Measurements from ENCODE around the gene ARHGEF26.

ARHGEF26 gene

DNA sequence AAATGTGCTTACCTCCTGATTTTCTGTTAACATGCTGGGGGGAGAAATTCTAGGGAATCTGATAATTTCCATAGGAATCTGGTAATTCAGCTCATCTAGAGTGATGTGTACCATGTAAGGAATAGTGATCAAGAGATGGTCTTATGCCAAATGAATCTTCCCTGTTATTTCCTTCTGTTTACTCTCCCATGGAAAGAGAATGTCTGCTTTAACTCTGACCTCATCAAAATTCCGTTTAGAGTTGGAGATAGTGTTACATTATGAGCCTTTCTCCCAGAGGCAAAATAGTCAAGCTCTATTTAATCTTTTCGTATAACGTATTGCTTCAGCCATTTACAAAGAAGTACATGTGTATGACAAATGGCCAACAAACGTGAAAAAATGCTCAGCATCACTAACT is 76.6 kb downstream of the ARHGEF26 start:
- no peak for DNase-seq (ENCODE audit: low read depth)

DNA sequence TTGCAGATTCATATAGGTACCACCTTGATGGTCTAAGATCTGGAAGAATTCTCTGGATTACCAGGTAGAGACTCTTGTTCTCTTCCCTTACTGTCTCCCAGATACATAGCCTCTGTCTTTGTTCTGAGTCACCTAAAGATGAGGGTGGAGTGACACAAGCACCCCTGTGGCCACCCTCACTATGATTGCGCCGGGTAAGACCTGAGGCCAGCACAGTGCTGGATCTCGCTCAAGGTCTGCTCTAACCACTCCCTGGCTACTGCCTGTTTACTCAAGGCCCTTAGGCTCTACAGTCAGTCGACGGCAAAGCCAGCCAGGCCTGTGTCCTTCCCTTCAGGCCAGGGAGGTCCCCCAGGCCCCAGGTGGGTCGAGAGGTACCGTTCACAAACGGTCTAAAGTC is 88.3 kb downstream of the ARHGEF26 start:
- DNase-seq (ENCODE audit: low read depth), result no peak

DNA sequence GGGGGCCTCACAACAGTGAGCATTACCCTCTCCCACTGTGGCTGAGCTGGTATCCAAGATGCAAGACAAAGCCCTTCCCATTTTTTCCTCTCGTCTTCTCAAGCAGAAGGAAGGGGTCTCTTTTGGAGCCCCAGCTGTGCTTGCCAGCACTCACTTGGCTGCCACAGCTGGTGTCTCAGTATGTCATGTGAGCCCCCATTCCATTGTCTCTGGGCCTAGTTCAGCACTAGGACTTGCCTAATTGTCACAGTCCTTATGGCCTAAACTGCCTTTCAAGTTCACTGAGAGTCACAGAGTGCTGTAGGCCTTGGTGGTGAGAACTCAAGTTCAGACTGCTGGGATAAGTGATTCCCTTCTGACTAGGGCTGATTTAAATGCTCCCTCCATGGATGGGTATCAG is 89.8 kb downstream of the ARHGEF26 start:
- no peak for DNase-seq (ENCODE audit: low read depth)

DNA sequence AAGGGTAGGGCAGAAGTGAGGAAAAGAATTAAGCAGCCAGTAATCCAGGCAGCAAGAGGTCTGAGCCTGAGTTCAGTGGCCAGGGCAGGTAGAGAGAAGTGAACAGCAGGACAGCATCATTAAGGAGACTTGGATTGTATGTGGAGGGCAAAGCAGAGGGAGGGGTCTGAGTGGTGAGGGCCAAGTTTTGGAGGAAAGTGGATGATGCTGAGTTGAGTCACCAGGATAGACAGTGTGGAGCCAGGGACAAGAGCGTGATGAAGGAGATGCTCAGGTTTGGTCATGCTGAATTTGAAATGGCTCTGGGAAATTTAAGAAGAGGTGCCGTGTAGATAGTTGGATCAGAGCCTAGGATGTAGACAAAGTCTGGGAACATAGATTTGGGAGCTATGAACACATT is 93.1 kb downstream of the ARHGEF26 start:
- DNase-seq (ENCODE audit: low read depth), result no peak

DNA sequence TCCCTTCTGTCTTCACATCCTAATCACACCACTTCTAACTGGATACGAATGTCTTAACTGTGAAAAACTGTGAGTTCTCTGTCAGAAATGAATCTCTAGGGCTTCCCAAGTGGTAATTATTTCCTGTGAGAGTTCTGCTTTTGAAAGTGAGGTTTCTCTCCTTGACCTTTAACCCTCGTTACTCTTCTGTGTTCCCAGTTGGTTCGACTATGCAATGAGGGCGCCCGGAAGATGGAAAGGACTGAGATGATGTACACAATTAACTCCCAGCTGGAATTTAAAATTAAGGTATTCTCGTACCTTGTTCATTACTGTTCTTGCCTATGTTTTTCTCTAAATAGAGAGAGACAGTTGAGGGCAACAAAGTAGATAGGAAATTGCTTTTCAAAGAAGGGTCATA is 96.5 kb downstream of the ARHGEF26 start:
- no peak for DNase-seq (ENCODE audit: low read depth)

DNA sequence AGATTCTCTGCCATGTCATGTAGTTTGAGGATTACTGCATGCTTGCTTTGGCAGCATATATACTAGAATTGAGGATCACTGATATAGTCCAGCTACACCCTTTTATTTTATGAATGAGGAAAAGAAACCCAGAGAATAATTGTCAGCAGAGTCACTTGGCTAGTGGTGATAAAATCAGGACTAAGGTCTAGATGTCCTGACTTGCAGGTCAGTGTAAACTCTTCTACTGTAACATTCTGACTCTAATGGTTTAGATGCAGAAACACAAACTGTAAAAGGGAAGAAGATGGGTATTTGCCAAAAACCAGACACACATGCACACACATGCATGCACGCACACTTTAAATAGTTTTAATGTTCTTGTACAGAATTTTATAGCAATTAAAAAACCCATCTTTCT is 97.5 kb downstream of the ARHGEF26 start:
- no peak for DNase-seq (ENCODE audit: low read depth)

DNA sequence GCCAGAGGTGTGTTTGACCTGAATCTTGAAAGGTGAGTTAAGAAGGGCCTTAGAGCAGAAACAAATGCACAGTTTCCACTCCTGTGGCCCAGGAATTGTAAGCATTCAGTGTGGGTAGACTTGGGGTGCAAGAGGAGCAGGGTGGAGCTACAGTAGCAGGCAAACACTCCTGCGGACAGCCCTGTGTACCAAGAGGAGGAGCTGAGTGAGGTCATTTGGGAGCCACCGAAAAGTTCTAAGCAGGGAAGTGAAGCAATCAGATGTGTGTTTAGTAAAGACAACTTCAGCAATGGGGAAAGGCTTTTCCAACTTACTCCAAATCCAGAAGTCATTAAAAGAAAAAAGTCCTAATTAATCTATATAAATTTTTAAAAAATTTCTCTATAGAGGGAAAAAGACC is 99.3 kb downstream of the ARHGEF26 start:
- no peak for DNase-seq (ENCODE audit: low read depth)

DNA sequence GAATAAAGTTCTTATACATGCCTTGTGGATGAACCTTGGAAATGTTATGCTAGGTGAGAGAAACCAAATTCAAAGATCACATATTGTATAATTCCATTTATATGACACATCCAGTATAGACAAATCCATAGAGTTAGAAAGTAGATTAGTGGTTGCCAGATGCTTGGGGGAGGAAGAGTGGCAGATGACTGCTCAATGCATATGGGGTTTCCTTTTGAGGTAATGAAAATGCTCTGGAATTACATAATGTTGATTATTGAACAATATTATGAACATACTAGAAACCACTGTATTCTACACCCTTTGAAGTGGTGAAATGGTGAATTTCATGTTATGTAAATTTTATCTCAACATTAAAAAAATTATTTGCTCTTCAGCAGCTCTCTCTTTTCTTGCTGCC is 102.3 kb downstream of the ARHGEF26 start:
- no peak for DNase-seq (ENCODE audit: low read depth)

DNA sequence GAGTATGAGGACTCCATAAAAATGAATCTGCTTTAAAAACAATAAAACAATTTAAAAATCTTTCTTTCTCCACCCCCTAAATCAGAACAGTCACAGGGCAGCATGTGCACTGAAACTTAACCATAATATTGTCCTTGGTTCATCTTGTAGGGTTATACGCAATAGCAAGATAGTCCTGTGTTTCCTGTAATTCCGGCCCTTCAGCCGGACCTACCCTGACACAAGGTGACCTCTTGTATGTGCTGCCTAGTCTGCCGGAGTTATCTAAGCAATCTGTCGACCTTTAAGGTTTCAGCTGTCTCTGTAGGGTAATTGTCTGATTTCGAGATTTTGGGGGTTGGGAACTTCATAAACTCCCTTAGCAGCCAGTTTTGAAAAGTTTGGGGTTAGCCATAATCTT is 103.2 kb downstream of the ARHGEF26 start:
- no peak for DNase-seq (ENCODE audit: low read depth)

DNA sequence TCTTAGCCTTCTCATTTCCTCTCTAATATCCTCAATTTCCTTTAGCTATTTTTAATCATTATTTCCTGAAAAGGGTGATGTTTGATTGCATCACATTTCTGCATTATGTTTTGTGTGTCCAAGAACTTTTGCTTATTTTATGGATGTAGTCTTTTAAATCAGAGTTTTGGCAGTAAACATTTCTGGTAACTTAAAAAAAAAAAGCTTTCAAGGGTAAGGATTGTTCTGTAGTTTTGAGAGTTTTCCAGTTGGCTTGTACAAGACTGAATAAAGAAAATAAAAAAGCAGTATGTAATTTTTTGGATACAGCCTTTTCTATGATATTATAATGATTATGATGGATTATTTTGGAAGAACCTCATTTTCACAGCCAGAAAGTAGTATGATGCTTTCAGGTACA is 103.7 kb downstream of the ARHGEF26 start:
- DNase-seq (ENCODE audit: low read depth), result no peak

DNA sequence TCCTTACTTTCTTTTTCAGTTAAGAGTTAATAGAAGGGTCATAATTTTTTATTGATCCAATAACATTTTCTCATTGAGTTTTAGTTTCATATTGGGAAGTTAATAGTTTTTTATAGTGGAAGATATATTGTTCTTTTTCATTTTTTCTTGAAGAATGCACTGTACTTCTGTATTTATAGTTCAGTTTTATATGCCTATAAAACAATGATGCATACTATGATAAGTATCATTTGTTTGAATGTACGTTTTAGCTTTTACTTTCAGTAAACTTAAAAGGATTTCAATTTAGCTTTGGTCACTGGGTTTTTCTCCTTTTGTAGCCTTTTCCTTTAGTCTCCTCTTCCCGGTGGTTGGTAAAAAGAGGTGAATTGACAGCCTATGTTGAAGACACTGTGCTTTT is 104.3 kb downstream of the ARHGEF26 start:
- DNase-seq (ENCODE audit: low read depth), result no peak

DNA sequence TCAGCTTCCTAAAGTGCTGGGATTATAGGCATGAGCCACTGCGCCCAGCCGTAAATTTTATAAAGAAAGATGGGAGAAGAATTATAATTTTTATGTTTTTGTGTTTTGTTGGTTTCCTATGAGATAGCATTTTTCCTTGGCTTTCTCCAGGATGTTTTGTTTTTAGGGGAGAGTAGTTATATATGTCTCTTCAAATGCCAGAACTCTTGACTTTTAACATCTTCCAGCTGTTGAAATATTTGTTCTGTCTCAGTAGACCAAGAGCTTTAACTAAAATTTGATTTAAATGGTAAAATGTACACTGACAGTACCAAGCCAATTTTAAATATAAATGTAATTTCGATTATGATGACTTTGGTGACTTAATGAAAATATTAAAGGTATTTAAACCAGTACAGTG is 106.3 kb downstream of the ARHGEF26 start:
- no peak for DNase-seq (ENCODE audit: low read depth)

DNA sequence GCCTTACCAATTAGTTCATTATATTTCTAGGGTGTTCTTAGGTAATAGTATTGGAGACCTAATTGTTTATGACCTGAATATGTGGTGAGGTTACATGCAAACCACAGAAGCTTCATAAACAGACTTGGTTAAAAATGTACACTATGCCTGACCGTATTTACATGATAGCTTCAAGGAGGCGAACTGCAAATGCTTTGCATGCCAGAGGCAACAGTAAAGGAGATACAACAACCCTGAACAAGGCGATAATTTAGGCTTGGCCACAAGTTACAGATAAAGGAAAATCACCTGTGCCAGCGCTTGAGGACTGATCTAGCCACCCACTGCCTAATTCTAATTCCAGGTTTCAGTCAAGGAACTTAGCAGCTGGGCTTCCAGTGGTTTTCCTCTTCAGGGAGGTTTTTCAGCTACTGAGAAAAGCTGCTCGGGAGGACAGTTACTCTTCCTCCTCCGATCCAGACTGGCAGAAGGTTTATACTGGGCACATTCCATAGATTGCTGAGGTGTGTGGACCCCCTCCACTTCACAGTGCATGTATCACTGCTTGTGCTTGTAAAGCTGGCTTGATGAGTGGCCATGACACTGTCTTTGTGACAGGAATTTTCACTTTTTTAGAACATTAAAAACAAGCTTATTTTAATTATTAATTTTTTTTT is 107.5 kb downstream of the ARHGEF26 start:
- DNase-seq (ENCODE audit: low read depth), result no peak

DNA sequence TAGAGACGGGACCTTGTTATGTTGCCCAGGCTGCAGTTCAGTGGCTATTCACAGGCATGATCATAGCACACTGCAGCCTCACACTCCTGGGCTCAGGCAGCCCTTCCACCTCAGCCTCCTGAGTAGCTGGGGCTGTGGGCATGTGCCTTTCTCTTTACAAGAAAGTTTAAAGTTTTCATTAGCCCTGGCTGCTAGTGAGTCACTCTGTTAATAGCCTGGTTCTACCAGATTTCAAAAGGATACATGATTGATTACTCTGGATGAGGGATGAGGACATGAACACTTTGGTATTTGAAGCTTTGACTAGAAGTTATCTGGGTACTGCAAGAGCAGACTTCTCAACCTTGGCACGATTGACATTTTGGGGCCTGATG is 108.0 kb downstream of the ARHGEF26 start:
- DNase-seq (ENCODE audit: low read depth), result no peak

DNA sequence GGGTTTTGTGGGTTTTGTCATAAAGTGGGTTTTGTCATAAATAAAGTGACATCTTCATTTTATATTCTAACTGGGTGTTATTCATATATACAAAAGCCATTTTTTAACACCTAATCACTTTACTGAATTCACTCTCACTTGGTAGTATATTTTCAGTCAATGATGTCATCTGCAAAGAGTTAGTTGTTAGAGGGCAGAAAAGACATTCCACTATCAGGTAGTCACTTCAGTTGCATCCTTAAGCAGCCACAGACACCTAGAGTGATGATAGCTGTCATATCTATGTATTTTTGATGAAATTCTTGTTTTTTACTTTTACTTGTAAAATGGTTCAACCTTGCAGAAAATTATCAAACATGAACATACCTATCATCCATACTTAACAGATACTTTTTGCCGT is 114.1 kb downstream of the ARHGEF26 start:
- no peak for DNase-seq (ENCODE audit: low read depth)

DNA sequence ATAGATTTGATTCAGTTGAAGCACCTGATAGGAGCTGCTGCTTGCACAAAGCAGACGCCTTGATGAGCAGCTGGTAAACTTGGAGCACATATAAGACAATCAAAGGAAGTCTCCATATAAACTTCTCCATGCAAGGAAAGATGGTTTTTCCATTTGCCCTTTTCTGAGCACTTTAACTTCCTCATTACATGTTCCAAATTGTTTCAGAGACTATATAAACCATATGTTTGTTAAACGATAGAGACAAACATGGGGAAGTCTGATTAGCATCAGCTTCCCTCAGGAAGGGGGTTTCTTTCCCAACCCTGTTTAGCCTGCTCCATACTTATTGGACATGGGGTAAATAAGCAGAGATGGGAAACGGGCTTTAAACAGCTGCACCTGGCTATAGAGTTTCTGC is 115.1 kb downstream of the ARHGEF26 start:
- DNase-seq (ENCODE audit: low read depth), result no peak

DNA sequence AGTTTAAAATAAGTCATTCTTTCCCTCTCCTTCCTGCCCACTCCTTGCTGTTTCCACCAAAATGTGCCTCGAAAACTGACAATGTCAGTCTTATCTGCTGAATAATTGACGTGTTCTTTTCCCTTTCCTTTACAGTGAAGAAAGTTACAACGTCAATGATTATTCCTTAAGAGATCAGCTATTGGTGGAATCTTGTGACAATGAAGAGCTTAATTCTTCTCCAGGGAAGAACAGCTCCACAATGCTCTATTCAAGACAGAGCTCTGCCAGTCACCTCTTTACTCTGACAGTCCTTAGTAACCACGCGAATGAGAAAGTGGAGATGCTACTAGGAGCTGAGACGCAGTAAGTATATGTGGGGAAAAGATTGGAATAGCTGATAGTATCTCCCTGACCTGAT is 119.0 kb downstream of the ARHGEF26 start:
- no peak for DNase-seq (ENCODE audit: low read depth)

DNA sequence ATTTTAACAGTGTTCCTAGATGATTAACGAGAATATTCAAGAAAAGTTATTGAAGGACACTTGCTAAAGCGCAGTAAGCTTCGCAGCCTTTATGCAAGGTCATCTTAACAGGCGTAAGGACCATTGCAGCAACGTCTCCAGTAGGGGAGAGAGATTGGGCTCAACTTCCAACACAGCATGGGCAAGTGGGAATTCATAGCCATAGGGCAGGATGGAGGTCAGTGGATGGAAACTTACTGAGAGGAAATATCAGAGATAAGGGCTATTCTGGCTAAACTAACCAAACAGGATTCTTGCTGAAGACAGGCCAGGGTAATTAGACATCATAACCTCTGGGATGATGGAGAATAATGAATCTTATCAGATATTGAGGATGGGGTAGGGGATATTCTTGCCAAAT is 120.3 kb downstream of the ARHGEF26 start:
- DNase-seq (ENCODE audit: low read depth), result no peak

DNA sequence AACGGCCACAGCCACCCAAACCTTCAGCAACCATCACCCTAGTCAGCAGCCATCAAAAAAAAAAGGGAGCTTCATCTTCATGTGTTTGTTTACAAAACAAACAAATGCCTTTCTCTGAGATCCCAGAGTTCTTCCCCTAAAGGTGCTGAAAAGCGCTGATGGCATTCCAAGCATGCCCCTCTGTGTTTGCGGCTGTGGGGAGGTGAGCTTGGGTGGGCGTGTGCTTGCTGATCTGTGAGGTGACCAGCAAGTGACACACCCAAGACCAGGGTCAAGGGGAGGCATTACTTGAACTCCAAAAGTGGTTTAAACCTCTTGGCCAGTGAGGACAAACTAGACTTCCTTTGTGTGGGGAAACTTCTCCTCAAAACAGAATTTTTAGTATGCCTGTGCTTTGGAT is 121.6 kb downstream of the ARHGEF26 start:
- DNase-seq (ENCODE audit: low read depth), result no peak

DNA sequence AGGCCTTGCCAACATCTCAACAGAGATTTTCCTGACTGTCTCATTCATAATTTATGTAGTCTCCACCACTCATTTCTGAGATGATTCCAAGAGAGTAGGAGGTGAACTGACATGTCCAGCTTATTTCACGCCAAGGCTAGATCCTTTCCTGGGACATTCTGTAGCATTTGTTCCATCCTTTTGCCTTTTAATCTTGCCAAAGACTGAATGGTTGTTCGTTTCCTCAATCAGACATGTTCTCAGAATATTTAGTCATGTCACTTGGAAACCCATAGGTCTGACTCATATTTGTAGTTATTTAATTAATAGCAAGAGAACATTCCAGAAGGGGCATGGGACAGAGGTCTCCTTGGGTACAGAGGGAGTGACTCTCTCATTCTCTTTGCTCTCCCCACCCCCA is 122.2 kb downstream of the ARHGEF26 start:
- DNase-seq (ENCODE audit: low read depth), result no peak

DNA sequence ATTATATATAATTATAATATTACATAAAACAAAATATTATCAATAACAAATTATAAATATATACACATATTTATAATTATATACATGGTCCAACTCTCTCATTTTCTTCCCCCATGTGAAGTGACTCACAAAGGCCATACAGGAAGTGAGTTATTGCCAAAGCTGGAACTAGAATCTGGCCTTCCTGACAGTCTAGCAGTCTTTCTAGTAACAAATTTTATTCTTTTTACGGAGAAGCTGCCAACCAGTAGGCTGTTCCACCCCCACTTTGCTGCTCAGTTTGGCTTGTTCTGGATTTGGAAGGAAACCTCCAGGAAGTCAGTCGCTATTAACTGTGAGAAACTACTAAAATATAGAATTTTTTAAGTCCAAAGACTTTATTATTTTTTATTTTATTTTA is 123.5 kb downstream of the ARHGEF26 start:
- no peak for DNase-seq (ENCODE audit: low read depth)

DNA sequence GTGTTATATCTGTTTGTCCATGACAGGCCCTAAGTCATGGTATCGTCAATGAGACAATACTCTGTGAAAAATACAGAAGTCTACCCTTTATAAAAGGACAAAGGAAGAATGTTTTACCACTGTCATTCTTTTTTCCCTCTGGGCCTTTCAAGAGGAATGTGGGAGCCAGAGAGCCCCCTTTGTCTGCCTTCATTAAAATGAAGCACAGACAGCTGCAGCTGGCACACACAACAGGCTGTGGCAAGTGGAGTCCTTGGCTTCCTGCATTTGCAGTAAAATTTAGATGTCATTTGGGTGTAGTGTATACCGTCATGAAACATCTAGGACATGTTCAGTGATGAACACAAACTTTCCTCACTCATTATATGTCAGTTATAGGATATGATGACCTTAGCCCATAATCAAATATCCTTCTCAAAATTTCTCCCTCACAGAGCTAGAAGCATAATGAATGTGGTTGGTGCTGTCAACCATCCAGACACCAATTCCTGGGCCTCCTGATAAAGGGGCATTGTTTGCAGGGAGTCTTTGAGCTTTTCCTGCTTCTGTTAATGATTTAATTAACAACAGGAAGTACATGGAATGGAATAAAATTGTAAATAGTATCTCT is 126.7 kb downstream of the ARHGEF26 start:
- DNase-seq (ENCODE audit: low read depth), result no peak

DNA sequence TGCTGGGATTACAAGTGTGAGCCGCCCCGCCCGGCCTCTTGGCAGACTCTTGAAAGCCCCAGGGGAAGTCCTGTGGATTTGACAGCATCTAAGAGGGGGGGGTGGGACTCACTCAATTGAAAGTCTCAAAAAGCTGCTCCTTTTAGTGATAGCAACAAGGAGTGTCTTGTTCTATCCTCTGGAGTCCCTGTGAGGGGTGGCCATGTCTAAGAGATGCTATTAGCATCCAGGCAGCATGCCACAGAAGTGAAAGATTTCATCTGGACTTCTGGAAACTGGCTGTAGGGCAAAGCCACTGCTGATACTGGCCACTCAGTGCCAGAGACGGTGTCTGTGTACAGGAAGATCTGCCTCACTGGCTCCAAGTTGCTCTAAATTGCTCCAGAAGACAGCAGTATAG is 129.1 kb downstream of the ARHGEF26 start:
- DNase-seq (ENCODE audit: low read depth), result no peak

DNA sequence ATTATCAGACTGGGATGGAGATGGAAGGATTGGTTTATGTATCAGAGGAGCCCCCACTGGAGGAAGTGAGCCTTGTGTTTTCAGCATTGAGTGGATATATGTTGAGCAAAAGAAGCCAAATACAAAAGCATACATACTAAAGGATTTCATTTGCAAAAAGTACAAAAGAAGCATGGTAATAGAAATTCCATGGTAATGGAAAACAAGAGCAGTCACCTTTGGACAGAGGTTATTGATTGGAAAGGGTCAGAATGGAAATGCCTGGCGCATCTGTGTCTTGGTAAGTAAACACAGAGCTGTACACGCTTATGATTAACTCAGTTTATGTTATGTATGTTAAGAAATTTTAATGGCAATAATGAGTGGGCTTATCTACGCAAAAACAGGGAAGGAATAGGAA is 130.4 kb downstream of the ARHGEF26 start:
- DNase-seq (ENCODE audit: low read depth), result no peak
